Gastrocnemius medialis (tissue), 4 donors: ENCODE data around the gene C1orf35.

ENCODE experiments used
- CTCF ChIP-seq, 5 experiments: fragments of 450-650 bp in 3 of 5; fragments of 200-600 bp in 2 of 5; sonication (generic) in 2 of 5; IDR thresholded peaks in 4 of 5; conservative IDR thresholded peaks in 1 of 5; 1 replicate in 4 of 5; 2 replicates in 1 of 5; pipeline ENCODE4 v1.5.1; 2016 to 2019; ENCODE audit warnings: antibody characterized with exemption in 5 of 5, mild to moderate bottlenecking in 3 of 5, moderate library complexity in 3 of 5
- POLR2A ChIP-seq, 2 donors: fragments of 450-650 bp; IDR thresholded peaks; one replicate each; pipeline ENCODE4 v1.6.1; 2017; ENCODE audit warnings: antibody characterized with exemption in 2 of 2, mild to moderate bottlenecking in 2 of 2, moderate library complexity in 2 of 2

GRCh38 chr1:228105270-228105995 lies 2.3 kb upstream of the C1orf35 start:
- no peak for TF ChIP-seq CTCF (IDR thresholded peaks at IDR 0.05 in 4 of 5, conservative IDR thresholded peaks at IDR 0.05 in 1 of 5)
- no peak for TF ChIP-seq POLR2A (IDR thresholded peaks at IDR 0.05)
